Gastroesophageal sphincter (tissue), 4 donors: Measurements from ENCODE around the gene ARHGAP6. TPM values are rescaled to one million over a fixed set of nuclear protein-coding genes. Genes with fewer than 3 reads are reported as not detected.
"Not testable (repeated sequence)": the region's sequence is repeated elsewhere in the genome, so short reads cannot be mapped to it uniquely, and the experiment has no call there.

Experiments
- ATAC-seq: fragments of 150-250 bp; one replicate; pipeline ENCODE4 v1.9.1; 2016; ENCODE audit warnings: mild to moderate bottlenecking, moderate library complexity
- H3K27ac ChIP-seq, 4 donors: fragments of 200-600 bp; sonication (generic) in 3 of 4; 1 replicate in 3 of 4; 2 replicates in 1 of 4; pipeline ENCODE4 v1.5.1; 2016 to 2019
- H3K27me3 ChIP-seq: fragments of 200-600 bp; sonication (generic); one replicate; pipeline ENCODE4 v1.5.1; 2019
- H3K36me3 ChIP-seq, 2 donors: fragments of 200-600 bp; sonication (generic); one replicate each; pipeline ENCODE4 v1.5.1; 2019; ENCODE audit warnings: control low read depth in 1 of 2
- H3K4me1 ChIP-seq, 3 donors: fragments of 200-600 bp; sonication (generic); 1 replicate in 2 of 3; 2 replicates in 1 of 3; pipeline ENCODE4 v1.5.1; 2016 to 2019; ENCODE audit warnings: control low read depth in 2 of 3
- H3K4me3 ChIP-seq, 2 donors: fragments of 200-600 bp; sonication (generic); one replicate each; pipeline ENCODE4 v1.5.1; 2019; ENCODE audit warnings: mild to moderate bottlenecking in 1 of 2, moderate library complexity in 1 of 2
- H3K9me3 ChIP-seq, 3 donors: fragments of 200-600 bp; sonication (generic); one replicate each; pipeline ENCODE4 v1.5.1; 2017 to 2019; ENCODE audit warnings: control low read depth in 2 of 3
- CTCF ChIP-seq, 4 experiments: fragments of 200-600 bp in 2 of 4; fragments of 450-650 bp in 2 of 4; sonication (generic) in 1 of 4; IDR thresholded peaks; one replicate each; pipeline ENCODE4 v1.5.1; 2017 to 2019; ENCODE audit warnings: antibody characterized with exemption in 4 of 4, mild to moderate bottlenecking in 2 of 4, moderate library complexity in 2 of 4
- EP300 ChIP-seq: sonication (generic); formaldehyde crosslinking; IDR thresholded peaks from one replicate; pipeline ENCODE4 v1.6.1; 2017; ENCODE audit warnings: antibody characterized with exemption, mild to moderate bottlenecking
- POLR2A ChIP-seq, 2 donors: fragments of 450-650 bp; IDR thresholded peaks; one replicate each; pipeline ENCODE4 v1.6.1; 2017; ENCODE audit warnings: antibody characterized with exemption in 2 of 2, mild to moderate bottlenecking in 2 of 2, moderate library complexity in 1 of 2
- POLR2AphosphoS5 ChIP-seq: sonication (generic); formaldehyde crosslinking; IDR thresholded peaks from one replicate; pipeline ENCODE4 v1.6.1; 2017; ENCODE audit warnings: antibody characterized with exemption
- WGBS, 2 donors: methylation state at CpG; one replicate each; pipeline ENCODE4 v1.1.5; 2018; ENCODE audit warnings: low coverage in 1 of 2; 5-methylcytosine and 5-hydroxymethylcytosine counted together
- total RNA-seq, 4 donors: library from RNA; depleted of rRNA; stranded (reverse); fragments of >200 nt; gene quantifications; one replicate each; pipeline ENCODE4 v1.1.0, GENCODE V29; 2016

ARHGAP6 gene
- total RNA-seq, 4 donors from 2014 or later = 25.2 to 35.1 (median 31.8) TPM

GRCh38 chrX:11363069-11363594, 302.6 kb downstream of the ARHGAP6 start:
- Histone ChIP-seq H3K27me3 (no peaks in the 10 kb centered on the region), H3K36me3 (no peaks in the 10 kb centered on the region), H3K4me3 (no peak overlapping the region), H3K4me1 (no peaks in the 10 kb centered on the region), H3K27ac (no peak overlapping the region), H3K9me3 (no peaks in the 10 kb centered on the region)
- WGBS, 2 donors = 80% methylated on average over 4 of the region's 4 CpGs; no CpG with 5 or more reads in 1 of the 2 donors
- TF ChIP-seq EP300 (no peak), CTCF (IDR thresholded peaks at IDR 0.05) (no peak), POLR2A (IDR thresholded peaks at IDR 0.05) (no peak), POLR2AphosphoS5 (no peak)
- no peak for ATAC-seq

- not testable (repeated sequence) for H3K27me3 ChIP-seq, H3K27ac ChIP-seq, ATAC-seq, H3K4me3 ChIP-seq, H3K36me3 ChIP-seq, H3K9me3 ChIP-seq, H3K4me1 ChIP-seq
- WGBS, 2 donors = 67% methylated on average over 1 of the region's 3 CpGs; no CpG with 5 or more reads in 1 of the 2 donors
These were observed 304.1 kb downstream of the ARHGAP6 start for GRCh38 chrX:11361666-11362065.

GRCh38 chrX:11355944-11356343, 309.8 kb downstream of the ARHGAP6 start:
- H3K9me3 ChIP-seq, H3K4me1 ChIP-seq, H3K27ac ChIP-seq, H3K27me3 ChIP-seq, H3K36me3 ChIP-seq, ATAC-seq, H3K4me3 ChIP-seq: not testable (repeated sequence)
- 40% methylated on average over 1 of the region's 2 CpGs; no CpG with 5 or more reads in 1 of the 2 donors for WGBS, 2 donors

GRCh38 chrX:11355259-11355909, 310.3 kb downstream of the ARHGAP6 start:
- no peaks in the 10 kb centered on the region for H3K36me3 ChIP-seq
- 70 to 72% methylated on average over 2 to 3 of the region's 4 CpGs for WGBS, 2 donors
- H3K9me3 ChIP-seq = no peaks in the 10 kb centered on the region
- peaks cover 0 to 10% (median 0%) of the 10 kb centered on the region in 3 donors for H3K4me1 ChIP-seq
- no peak overlapping the region for H3K4me3 ChIP-seq
- ATAC-seq = no peak
- no peak for TF ChIP-seq POLR2AphosphoS5
- no peak for TF ChIP-seq POLR2A (IDR thresholded peaks at IDR 0.05)
- no peak for TF ChIP-seq CTCF (IDR thresholded peaks at IDR 0.05)
- TF ChIP-seq EP300 = no peak
- no peaks in the 10 kb centered on the region for H3K27me3 ChIP-seq
- no peak overlapping the region for H3K27ac ChIP-seq

GRCh38 chrX:11352296-11352741, 313.4 kb downstream of the ARHGAP6 start:
- no peaks in the 10 kb centered on the region for H3K27me3 ChIP-seq
- H3K4me3 ChIP-seq = no peak overlapping the region
- TF ChIP-seq POLR2AphosphoS5 = no peak
- TF ChIP-seq EP300 = no peak
- no peak for TF ChIP-seq CTCF (IDR thresholded peaks at IDR 0.05)
- TF ChIP-seq POLR2A (IDR thresholded peaks at IDR 0.05) = no peak
- peaks cover 0 to 10% (median 0%) of the 10 kb centered on the region in 3 donors for H3K4me1 ChIP-seq
- peak overlapping the region; percentile 61 to 85 (median 76) for H3K27ac ChIP-seq
- H3K36me3 ChIP-seq = no peaks in the 10 kb centered on the region
- ATAC-seq = no peak
- 64% methylated on average over 1 of the region's 1 CpG; no CpG with 5 or more reads in 1 of the 2 donors for WGBS, 2 donors
- H3K9me3 ChIP-seq = no peaks in the 10 kb centered on the region
